Activated CD8-positive, alpha-beta T cell treated with anti-CD3 and anti-CD28 coated beads, Interleukin-2, amount 10 ng/mL, durations not matched to agents 7 days and 5 days (primary cell): Measurements from ENCODE around the gene PRR23A. TPM values are rescaled to one million over a fixed set of nuclear protein-coding genes. Genes with fewer than 3 reads are reported as not detected.

Experiments
- ATAC-seq: fragments of 150-1000 bp; cut with Tn5 transposase; one replicate; pipeline ENCODE4 v1.10.0; 2021; ENCODE audit warnings: moderate library complexity
- CTCF ChIA-PET: fragments of 350-600 bp; sonication (Branson Sonifier 250); formaldehyde crosslinking; loops from one replicate; lab custom pipeline; 2021; ENCODE audit warnings: antibody characterized with exemption; lab: Charles Lee
- POLR2A ChIA-PET: fragments of 350-600 bp; sonication (Branson Sonifier 250); formaldehyde crosslinking; loops from one replicate; lab custom pipeline; 2021; ENCODE audit warnings: antibody characterized with exemption; lab: Charles Lee
- DNase-seq: peaks from one replicate; pipeline ENCODE4 v3.0.0-alpha.2; 2020
- H3K27ac Mint-ChIP-seq: one replicate; pipeline ENCODE4 v1.8.0; 2021; ENCODE audit warnings: mild to moderate bottlenecking, mixed read lengths
- H3K27me3 Mint-ChIP-seq: one replicate; pipeline ENCODE4 v1.8.0; 2021; ENCODE audit warnings: low read depth, mixed read lengths
- H3K36me3 Mint-ChIP-seq: one replicate; pipeline ENCODE4 v1.8.0; 2021; ENCODE audit warnings: low read depth, mixed read lengths
- H3K4me1 Mint-ChIP-seq: one replicate; pipeline ENCODE4 v1.8.0; 2021; ENCODE audit warnings: low read depth, mixed read lengths
- H3K4me3 Mint-ChIP-seq: one replicate; pipeline ENCODE4 v1.8.0; 2021; ENCODE audit warnings: mild to moderate bottlenecking, mixed read lengths
- H3K9me3 Mint-ChIP-seq: one replicate; pipeline ENCODE4 v1.8.0; 2022; ENCODE audit warnings: mixed read lengths; ENCODE audit not compliant: insufficient read depth
- total RNA-seq, 2 experiments: library from RNA; stranded (reverse); gene quantifications; one replicate each; pipeline ENCODE4 v1.2.3, GENCODE V29; 2021

Gene PRR23A
- total RNA-seq, 2 experiments from 2014 or later = not detected

DNA sequence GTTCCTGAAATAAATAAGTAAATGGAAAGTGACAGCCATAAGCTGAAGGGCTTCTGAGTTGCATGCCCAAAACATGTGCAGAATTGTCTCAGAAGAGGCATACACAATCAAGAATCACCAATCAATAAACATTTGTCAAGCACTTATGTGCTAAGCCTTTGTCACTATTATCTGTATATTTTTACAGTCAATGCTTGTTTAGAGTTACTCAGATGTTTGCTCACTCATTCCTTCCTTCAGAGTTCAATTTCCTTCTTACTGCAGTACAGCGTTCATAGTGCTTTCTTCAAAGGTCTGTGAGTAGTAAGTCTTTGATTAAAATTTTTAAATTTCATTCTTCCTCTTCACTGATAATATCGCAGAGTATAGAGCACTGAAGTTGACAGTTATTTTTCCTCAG is 41.8 kb downstream of the PRR23A start:
- Mint-ChIP-seq H3K9me3 (no peaks in the 10 kb centered on the region), H3K36me3 (no peaks in the 10 kb centered on the region), H3K27me3 (peaks cover 27% of the 10 kb centered on the region), H3K4me1 (peaks cover 15% of the 10 kb centered on the region), H3K4me3 (no peak overlapping the region), H3K27ac (no peak overlapping the region)
- DNase-seq = no peak
- POLR2A ChIA-PET = no interaction called here
- ATAC-seq = no peak
- CTCF ChIA-PET = no interaction called here

GRCh38 chr3:138962854-138963560 is 43.1 kb downstream of the PRR23A start:
- no peak for ATAC-seq
- ChIA-PET CTCF (no interaction called here), POLR2A (no interaction called here)
- peaks cover 15% of the 10 kb centered on the region for H3K4me1 Mint-ChIP-seq
- H3K27ac Mint-ChIP-seq = no peak overlapping the region
- DNase-seq = no peak
- H3K27me3 Mint-ChIP-seq = peaks cover 33% of the 10 kb centered on the region
- no peaks in the 10 kb centered on the region for H3K9me3 Mint-ChIP-seq
- no peak overlapping the region for H3K4me3 Mint-ChIP-seq
- H3K36me3 Mint-ChIP-seq = no peaks in the 10 kb centered on the region

GRCh38 chr3:138960417-138960852 is 45.6 kb downstream of the PRR23A start:
- H3K27ac Mint-ChIP-seq = no peak overlapping the region

More at GRCh38 chr3:138960417-138960852, 45.6 kb downstream of the PRR23A start:
- peaks cover 15% of the 10 kb centered on the region for H3K4me1 Mint-ChIP-seq
- peak overlapping the region; percentile 13 for H3K4me3 Mint-ChIP-seq
- no peaks in the 10 kb centered on the region for H3K9me3 Mint-ChIP-seq
- DNase-seq = no peak
- peaks cover 36% of the 10 kb centered on the region for H3K27me3 Mint-ChIP-seq
- H3K36me3 Mint-ChIP-seq = no peaks in the 10 kb centered on the region
- ChIA-PET CTCF (interaction anchor here (1.1 kb wide), 1 partner anchor 24 kb away, joined by 5 read pairs; no protein-coding TSS in a partner anchor), POLR2A (no interaction called here)
- no peak for ATAC-seq

Other genes starting within 250 kb of the PRR23A start
- 1 to 10 TPM; 3.6 to 4.1 TPM for gene PIK3CB, start 171.3 kb downstream of the PRR23A start, total RNA-seq
- gene FOXL2, start 59.1 kb downstream of the PRR23A start, total RNA-seq = not detected
- not detected for gene FOXL2NB, start 59.1 kb downstream of the PRR23A start, total RNA-seq
- not detected for gene PRR23B, start 14.7 kb upstream of the PRR23A start, total RNA-seq
- not detected for gene PRR23C, start 38.6 kb upstream of the PRR23A start, total RNA-seq